ENCODE measurements around the gene MKLN1.

Gene MKLN1

DNA sequence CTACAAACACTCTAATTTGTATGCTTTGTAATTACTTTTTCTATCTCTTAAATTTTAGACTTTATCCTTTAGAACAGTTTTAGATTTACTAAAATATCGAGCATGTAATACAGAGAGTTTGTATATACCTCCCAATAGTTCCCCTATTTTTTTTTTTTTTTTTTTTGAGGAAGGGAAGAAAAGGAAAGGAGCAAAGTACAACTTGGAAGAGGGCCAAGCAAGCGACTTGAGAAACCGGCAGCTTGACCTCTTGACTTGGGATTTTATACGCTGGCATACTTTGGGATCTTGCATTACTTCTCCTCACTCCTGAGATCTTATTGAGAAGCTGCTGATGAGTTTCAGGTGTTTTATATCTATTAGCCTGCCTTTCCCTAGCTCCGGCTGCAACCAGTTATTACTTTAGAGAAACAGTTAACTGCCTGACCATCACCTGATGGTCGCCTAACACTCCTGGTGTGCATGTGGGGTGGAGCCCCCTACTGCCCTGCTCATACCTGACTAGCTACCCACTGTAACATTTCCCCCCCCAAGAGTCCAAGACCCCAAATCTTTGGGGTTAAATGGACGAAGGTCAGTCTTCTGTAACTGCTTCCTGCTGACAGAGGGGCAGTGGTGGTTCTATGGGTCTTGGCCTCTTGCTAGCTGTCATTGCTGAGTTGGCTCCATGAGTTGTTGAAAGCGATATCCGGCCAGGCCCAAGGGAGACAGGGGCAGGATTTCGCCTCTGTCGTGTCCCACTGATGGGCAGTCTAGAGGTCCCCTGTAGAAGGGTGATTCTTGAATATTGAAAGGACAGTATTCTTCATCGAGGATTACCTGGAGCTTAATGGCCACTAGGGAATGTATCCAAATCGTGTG lies 28.5 kb downstream of the MKLN1 start:
- DNase-seq, result no peak

DNA sequence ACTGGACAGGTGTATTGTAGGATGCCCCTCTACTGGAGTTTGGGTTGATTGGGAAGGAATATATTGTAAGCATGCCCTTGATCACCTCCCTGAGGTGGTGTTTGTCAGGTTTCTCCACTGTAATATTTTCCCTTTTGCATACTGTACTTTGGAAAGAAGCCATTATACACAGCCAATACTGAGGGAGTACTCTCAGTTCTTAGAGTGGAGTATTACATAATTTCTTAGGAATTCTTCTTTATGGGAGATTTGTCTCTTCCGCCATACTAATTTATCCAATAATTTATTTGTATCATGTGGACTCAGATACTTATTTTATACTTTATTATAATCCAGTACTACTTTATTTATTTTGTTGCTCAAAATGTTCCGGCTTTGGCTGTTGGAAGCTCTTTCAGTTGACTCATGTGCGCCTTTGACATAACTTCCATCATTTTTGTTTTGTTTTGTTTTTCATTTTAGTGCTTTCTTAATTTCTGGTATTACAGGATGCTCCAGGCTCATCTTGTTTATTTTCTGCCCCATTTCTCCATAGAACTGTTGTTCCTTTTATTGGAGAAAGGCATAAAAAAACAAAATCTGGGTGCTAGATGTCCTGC lies 29.7 kb downstream of the MKLN1 start:
- no peak for DNase-seq

DNA sequence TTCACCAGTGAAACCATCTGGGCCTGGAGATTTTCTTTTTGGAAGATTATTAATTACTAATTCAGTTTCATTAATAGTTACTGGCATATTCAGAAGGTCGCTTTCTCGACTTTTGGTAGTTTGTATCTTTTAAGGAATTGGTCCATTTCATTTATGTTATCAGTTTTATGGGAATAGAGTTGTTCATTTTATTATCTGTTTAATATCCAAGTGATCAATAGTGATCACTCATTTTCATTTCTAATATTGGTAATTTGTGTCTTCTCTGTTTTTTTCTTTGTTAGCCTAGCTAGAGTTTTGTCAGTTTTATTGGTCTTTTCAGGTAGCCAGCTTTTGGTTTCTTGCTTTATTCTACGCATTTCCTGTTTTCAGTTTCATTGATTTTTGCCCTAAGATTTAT lies 31.0 kb downstream of the MKLN1 start:
- no peak for DNase-seq

DNA sequence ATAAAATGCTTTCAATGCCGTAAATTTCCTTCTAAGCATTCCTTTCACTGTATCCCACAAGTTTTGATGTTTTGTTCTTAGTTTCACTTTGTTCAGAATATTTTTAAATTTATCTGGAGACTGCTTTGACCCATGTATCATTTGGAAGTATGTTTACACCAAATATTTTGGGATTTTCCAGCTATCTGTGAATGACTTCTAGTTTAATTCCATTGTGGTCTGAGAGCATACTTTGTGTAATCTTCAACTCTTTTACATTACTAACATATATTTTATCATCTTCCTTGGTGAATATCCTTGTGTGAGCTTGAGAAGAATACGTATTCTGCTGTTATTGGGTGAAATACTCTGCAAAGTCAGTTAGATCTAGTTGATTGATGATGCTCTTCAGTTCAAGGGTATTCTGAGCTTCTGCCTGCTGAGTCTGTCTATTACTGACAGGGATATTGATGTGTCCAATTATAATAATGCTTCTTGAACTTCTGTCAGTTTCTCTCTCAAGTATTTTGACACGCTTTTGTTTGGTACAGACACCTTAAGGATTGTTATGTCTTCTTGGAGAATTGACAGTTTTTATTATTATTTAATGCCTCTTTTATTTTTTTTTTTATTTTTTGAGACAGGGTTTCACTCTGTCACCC lies 31.6 kb downstream of the MKLN1 start:
- no peak for DNase-seq

DNA sequence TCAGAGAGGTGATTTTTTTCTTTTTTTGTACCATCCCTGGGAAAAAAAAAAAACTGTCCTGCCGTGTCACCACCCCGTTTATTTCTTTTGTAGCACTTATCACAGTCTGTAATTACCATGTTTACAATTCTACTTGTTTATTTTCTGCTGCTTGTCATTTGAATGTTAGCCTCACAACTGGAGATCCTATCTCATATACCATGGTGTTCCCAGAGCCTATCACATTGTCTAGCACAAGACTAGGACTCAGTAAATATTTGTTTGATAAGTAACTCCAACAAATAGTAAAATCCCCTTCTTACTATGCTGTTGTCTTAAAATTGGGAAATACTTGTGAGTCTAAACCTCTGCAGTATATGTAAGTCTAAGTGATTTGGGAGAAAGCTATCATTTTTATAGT lies 36.0 kb downstream of the MKLN1 start:
- DNase-seq, result no peak

DNA sequence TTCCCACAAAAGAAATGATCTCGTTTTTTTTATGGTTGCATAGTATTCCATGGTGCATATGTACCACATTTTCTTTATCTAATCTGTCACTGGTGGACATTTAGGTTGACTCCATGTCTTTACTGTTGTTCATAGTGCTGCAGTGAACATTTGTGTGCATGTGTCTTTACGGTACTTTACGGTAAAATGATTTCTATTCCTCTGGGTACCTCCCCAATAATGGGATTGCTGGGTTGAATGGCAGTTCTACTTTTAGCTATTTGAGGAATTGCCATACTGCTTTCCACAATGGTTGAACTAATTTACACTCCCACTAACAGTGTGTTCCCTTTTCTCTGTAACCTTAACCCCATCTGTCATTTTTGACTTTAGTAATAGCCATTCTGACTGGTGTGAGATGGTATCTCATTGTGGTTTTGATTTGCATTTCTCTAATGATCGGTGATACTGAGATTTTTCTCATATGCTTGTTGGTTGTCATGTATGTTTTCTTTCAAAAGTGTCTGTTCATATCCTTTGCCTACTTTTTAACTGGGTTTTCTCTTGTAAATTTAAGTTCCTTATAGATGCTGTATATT lies 37.2 kb downstream of the MKLN1 start:
- no peak for DNase-seq

DNA sequence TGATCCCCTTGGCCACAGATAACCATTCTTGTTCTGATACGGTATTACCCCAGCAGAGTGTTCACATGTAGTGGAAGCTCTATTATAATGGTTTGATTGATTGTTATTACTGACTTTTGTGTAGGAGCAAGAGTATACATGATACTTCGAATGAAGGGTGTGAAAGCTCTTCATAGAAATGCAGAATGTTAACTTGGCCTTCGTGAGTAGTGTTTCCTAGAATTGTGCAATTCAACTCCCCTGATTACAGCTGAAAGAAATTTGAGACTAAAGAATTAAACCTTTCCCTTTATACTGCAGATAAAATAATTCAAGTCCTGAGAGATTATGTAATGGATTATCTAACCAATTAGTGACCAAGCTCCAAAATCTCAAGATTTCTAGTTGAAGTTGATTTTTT lies 38.2 kb downstream of the MKLN1 start:
- DNase-seq, result no peak

DNA sequence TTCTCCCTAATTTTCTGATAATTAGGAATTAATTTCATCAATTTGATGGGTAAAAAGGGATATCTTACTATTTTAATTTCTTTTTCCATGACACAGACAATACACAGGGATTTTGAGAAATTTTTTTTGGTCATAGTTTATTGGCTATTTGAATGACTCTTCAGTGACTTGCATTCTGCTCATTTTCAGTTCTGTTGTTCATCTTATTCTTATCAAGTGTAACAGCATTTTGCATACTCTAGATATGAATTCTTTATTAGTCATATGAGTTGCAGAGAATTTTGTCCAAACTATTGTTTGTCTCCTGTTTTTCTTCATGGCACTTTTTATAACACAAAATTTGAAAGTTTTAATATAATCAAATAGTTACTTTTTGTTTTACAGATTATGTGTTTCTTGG lies 41.7 kb downstream of the MKLN1 start:
- no peak for DNase-seq

DNA sequence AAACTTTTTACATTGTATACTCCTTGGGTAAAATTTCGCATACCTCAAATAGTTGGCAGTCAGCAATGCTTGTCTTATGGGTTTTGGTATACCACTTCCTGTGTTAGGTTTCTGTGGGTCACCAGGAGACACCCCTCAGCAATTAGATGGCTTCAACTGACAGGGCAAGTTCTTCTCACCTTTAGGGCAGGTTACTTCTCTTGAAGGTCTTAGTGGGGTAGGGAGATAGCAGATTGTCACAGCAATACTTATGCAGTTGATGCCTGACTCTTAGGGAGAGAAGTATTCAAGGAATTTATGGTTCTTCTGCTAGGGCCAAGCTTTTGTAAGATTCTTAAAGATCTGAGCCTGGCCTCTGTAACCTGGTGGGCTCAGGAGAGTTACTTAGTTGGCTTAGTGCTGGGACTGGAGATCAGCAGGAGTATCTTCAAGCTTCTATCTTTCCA lies 42.9 kb downstream of the MKLN1 start:
- DNase-seq, result no peak

DNA sequence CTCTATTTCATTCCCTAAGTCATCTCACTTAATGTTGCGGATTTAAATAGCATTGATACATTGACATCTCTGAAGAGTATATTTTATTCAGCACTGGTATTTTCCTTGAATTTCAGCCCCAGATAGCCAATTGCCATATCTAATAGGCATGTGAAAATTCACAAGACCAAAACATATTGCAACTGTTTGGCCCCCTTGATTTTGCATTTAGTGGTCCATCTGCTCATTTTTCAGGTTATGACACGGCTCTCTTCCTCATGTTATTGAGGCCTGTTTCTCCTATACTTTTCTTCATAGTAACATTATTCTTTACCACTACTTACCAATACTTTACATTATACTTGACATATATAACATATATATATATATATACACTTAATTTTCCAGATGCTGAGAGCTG lies 43.7 kb downstream of the MKLN1 start:
- no peak for DNase-seq

DNA sequence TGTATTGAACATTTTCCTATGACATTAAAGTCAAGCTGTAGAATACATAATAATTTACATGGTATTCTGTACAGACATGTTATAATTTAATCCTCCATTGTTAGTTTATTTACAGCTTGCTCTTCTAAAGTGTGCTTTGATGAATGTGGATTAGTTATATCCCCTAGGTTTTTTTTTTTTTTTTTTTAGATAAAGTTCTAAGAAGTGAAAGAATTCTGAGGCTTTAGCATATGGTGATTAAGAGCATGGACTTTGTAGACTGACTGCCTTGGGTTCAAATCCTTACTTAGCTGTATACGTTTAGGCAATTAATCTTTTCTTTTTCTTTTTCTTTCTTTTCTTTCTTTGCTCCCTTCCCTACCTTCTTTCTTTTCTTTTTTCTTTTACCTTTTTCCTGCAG lies 44.9 kb downstream of the MKLN1 start:
- no peak for DNase-seq

DNA sequence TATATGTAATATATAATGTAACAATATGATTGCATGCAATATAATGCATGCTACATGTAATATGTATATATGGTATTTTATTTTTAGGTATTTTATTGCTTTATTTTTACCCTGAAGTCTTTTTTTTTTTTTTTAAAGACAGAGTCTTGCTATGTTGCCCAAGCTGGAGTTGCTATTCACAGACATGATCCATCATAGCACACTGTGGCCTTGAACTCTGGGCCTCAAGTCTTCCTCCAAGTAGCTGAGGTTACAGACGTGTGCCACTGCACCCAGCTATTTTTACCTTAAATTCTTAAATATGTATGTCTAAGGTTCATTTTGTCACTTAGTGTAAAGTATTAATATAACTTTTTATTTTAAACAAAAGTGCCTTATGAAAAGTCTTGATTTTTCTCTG lies 47.1 kb downstream of the MKLN1 start:
- DNase-seq, result no peak

DNA sequence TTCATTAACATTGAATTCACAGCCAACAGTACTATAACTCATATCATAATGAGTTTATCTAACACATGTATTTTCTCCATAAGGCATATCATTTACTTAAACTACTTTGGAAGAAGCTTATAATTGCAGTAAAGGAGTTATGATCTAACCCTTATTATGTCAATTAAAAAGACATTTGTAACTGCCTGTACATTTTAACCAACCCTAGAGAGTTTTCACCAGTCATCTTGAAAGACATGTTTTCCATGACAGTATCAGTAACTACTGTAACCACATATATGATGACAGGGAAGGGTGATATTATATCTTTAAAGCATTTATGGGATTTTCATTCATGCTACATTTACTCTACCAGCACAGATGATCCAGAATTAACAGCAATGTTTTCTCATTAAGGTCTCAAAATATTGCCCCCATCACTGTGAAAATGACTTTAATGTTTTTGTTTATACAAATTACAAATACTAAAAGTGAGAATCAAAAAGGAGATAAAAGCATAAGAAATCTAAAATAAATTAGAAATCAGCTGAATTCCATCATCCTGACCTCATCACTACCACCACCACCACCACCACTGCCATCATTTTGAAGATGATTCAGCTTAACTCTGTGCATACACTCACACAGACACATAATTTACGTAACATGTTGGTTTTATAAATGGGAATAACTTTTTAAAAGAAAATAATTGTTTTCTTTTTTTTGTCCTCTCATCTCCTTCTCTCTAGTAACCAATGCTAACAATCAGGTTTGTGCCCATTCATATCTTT lies 53.6 kb downstream of the MKLN1 start:
- DNase-seq, result no peak

DNA sequence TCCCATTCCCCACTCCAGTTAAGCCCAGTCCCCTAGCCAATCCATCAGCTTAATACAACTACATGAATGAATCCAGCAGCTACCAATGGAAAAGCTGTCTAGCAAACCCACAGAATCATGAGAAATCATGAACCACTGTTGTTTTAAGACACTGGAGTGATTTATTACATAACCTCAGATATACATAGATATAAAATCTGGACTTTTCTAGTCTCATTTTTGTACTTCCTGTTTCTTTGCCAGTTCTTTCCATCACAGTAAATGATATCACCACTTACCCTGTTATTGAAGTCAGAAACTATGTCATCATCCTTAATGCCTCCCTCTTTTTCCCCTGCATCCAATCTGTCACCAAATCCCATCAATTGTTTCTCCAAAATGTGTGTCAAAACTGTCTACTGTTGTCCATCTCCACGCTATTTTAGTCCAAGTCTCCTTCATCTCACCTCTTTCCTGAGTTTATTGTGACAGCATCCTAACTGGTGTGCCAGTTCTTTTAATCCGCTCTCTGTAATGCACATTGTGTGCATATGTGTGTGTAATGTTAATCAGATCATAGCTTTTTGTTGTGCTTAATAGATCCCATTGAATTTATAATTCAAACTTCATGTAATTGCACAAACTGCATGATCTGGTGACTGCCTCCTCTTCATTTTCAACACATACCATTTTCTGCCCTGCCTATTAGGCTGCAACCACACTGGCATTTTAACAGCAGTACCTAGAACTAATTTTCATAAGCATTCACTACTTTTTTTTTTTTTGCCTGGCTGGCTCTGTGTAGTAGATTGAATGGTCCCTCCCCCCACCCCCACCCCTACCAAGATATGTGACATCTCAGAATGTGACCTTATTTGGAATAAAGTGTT lies 56.0 kb downstream of the MKLN1 start:
- DNase-seq, result no peak

DNA sequence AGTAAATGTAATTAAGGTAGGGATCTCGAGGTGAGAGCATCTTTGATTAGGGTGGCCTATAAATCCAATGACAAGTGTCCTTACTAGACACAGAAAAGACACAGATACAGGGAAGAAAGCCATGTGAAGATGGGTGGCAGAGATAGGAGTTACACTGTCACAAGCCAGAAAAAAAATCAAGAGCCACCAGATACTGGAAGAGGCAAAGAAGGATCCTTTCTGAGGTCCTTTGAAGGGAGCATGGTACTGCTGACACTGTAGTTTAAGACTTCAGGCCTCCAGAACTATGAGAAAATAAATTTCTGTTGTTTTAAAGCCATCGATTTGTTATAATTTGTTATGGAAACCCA lies 56.6 kb downstream of the MKLN1 start:
- no peak for DNase-seq

DNA sequence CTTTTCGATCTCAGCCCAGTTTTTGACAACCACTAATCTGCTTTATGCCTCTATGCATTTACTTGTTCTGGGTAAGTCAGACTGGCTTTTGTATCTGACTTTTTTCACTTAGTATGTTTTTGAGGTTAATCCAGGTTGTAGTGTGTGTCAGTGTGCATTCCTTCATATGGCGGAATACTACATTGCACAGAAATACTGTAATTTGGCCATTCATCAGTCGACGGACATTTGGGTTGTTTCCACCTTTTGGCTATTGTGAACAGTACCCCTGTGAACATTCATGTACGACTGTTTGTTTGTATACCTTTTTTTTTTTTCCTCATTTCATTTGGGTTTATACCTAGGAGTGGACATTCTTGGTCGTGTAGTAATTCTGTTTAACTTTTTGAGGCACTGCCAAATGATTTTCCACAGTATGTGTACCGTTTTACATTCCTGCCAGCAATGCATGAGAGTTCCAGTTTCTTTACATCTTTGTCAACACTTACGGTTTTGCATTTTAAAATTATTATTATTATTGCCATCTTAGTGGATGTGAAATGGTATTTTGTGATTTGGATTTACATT lies 57.4 kb downstream of the MKLN1 start:
- no peak for DNase-seq

DNA sequence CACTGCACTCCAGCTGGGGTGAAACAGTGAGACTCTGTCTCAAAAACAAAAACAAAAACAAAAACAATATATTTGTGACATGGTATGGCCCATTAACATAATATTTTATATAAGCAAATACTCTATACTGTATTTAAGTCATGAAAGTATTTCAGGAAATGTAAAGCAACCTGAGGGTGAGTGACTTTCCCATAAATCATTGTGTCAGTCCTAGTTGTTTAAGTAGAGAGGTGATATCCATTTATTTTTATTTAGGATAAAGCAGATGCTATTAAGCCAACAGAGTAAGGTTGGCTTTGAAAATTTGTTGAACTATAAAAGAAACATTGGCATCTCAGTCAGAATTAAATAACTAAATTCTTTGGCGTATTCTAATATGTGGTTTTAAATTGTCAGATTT lies 60.5 kb downstream of the MKLN1 start:
- DNase-seq, result no peak

DNA sequence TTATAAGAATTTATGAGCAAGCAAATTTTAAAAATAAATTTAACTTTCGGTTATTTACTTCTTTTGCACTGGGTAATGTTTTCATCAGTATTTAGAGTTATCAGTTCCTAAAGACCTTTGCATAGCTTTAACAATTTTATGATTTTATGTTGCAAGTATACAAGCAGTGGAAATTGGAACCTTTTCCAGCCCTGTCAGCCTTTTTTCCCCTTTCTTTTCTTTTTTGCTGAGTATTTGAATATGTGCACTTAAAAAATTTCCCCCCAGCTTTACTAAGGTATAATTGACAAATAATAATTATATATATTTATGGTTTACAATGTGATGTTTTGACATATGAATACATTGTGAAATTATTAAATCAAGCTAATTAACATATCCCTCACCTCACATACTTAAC lies 62.6 kb downstream of the MKLN1 start:
- no peak for DNase-seq

DNA sequence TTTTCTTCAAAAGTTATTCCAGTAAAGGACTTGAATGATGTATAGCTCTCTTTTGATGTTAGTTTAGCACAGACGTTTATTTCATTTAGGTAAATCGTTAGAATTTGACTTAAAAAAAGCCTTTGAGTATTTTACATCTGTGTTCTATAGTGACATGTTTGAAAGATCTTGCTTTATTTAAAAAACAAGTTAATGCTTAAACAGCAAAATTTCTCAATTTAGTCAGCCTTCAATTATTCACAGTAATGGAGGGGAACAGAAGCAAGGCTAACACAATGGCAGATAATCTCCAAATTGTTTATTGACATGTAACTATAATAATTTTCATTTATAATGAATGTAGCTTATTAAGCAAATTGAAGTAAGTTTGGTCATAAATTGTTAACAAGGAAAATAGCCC lies 63.5 kb downstream of the MKLN1 start:
- no peak for DNase-seq

DNA sequence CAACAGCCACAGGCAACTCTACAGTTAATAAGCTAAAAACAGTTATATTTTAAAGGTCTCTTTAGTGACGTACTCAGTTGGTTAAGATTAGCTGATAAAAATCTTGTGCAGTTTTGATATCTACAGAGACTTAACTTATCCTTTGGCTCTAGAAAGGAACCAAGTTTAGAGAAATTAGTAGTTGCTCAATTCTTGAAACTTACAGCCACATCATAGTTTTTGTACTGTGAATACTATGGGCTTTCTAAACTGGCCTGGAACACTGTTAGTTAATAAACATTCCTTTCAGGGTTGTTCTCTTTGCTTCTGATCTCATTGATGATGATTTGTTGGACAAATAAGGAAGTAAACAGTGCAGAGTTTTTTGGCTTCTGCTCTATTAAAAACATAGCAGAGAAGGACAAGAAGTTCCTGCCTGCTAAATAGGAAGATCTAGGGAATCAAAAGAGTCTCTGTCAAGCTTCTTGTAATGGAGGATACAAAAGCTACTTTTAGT lies 73.1 kb downstream of the MKLN1 start:
- no peak for DNase-seq

DNA sequence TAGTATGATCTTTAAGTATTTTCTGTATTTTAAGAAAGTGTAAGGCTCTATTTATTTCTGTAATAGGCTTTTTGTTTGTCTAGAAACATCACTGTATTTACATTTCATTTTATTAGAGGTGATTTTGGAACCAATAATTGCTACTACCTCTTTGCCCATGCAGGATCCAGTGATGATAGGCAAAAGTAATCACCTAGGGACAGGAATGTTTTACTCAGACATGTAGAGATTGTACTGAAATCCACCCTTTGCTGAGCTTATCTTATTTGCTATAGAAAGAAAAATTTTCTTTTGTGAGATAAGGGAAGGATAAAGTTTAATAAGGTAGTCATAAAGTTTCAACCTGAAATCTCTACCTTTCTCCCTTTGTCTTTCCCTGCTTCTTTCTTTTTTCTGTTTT lies 73.5 kb downstream of the MKLN1 start:
- no peak for DNase-seq

DNA sequence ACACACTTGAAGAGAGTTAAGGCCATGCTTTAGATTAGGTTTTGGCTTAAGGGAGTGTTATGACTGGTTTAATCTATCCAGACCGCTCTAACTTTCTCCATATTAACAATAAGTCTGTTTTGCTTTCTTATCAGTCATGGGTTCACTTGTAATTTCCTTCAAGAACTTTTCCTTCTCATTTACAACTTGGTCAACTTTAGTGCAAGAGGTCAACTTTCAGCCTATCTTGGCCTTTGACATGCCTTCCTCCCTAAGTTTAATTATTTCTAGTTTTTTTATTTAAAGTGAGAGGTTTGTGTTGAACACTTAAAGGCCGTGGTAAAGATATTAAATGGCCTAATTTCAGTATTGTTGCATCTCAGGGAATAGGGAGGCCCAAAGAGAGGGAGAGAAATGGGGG lies 75.6 kb downstream of the MKLN1 start:
- DNase-seq, result no peak

Data from GDM1 (cell line).